GM21526 (cell line): ENCODE results near the gene NPHP4.
"Not testable (repeated sequence)": the region's sequence is repeated elsewhere in the genome, so short reads cannot be mapped to it uniquely, and the experiment has no call there.

Experiments used
- ATAC-seq: cut with Tn5 transposase; IDR thresholded peaks from one replicate; pipeline ENCODE4 v1.9.1; 2021; ENCODE audit warnings: moderate library complexity; ENCODE audit not compliant: unreplicated experiment, low FRiP score

The NPHP4 gene

DNA sequence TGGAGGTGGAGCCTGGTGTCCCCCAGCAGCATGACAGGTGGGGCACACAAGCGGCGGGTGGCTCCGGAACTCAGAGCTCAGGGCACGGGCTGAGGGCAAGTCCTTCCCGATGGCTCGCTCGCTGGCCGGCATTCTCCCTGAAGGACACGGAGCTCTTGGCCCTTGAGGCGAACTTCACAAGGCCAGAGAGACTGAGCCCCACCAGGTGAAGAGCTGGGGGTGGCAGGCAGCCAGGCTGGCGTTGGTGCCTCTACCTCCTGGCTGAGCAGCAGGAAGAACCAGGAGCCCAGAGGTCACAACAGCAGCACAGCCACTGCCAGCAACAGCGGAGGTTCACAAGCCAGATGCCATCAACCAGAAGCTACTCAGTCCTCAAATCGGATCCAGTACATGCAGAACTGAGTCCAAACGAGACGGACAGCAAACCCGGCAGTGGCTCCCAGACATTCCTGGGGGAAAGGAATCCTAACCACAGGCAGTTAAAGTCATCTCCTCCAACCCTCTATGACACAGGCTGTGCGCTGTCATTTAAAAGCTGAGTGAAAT is 54.1 kb downstream of the NPHP4 start:
- ATAC-seq = no peak

DNA sequence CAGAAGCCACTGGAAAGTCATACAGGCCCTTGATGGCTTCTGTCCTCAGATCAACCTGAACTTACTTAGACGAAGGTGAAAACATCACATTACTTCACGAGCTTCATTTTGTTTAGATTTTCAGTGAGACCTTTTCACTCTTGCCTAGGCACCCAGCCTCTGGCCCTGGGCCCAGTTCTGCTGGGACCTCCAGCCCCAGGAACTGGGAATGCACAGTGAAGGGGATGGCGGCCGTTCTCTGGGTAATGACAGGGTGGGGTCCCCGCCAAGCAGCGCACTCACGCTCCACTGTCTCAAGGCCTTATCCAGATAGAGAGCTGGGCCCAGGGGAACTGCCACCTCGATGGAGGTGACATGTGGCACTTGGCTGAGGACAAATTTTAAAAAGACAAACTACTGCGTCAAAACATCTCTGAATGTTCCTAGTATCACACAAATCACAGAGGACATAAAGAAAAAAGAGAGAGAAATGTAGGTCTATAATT is 54.8 kb downstream of the NPHP4 start:
- no peak for ATAC-seq

DNA sequence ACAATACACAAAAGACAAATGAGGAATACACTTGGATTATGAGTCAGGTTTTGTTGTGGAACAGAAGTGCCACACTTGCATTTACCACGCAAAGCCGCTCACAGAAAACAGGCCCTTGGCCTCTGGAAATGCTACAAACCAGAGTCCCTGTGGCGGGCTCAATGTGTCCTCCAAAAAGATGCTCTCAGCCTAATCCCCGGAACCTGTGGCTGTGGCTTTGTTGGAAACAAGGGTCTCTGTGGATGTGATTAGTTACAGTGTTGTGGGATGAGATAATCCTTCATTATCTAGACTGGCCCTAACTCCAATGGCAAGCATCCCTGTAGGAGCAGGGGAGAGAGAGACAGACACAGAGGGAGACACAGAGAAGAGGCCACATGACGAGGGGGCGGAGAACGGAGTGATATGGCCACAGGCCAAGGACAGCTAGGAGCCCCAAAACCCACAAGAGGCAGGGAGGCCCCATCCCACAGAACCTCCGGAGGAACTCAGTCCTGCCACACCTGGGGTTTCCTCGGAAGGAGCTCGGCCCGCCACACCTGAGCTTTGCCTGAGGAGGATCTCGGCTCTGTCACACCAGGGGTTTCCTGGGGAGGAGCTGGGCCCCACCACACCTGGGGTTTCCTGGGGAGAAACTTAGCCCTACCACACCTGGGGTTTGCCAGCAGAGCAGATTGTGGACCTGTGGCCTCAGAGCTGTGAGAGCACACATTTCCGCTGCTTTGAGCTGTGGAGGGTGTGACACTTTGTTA is 55.4 kb downstream of the NPHP4 start:
- no peak for ATAC-seq

DNA sequence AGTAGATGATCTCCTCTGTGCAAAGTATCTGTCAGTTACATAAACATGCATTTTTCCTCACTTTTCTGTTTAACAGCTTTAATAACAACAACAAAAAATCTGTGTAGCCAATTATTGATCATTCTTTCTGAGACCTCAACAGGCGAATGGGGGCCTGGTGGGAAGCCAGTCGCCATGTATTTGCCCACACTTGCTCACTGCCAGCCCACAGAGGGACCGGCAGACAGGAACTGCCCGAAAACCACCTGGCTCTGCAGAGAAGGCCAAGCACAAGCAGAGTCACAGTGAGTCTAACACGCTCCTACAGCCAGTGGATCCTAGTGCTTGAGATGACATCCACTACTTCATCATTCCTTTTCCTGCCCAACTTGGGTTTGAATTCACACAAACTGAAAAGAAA is 56.1 kb downstream of the NPHP4 start:
- no peak for ATAC-seq

DNA sequence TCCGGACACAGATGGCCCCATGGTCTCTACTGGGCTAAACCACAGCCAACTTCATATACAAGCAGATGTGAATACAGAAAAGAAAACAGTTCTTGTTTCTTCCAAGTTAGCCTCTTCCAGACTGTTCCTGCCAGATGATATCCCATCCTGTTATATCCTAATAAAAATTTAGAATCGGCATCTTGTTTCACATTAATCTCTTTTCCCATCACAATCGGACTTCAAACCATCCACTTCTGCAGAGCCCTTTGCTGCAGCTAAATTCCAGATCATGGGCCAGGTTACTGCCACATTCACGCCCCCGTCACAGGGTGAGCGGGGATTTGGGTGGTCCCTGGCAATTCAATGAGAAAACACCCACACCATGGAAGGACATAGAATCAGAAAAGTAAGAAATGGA is 57.2 kb downstream of the NPHP4 start:
- ATAC-seq = no peak

DNA sequence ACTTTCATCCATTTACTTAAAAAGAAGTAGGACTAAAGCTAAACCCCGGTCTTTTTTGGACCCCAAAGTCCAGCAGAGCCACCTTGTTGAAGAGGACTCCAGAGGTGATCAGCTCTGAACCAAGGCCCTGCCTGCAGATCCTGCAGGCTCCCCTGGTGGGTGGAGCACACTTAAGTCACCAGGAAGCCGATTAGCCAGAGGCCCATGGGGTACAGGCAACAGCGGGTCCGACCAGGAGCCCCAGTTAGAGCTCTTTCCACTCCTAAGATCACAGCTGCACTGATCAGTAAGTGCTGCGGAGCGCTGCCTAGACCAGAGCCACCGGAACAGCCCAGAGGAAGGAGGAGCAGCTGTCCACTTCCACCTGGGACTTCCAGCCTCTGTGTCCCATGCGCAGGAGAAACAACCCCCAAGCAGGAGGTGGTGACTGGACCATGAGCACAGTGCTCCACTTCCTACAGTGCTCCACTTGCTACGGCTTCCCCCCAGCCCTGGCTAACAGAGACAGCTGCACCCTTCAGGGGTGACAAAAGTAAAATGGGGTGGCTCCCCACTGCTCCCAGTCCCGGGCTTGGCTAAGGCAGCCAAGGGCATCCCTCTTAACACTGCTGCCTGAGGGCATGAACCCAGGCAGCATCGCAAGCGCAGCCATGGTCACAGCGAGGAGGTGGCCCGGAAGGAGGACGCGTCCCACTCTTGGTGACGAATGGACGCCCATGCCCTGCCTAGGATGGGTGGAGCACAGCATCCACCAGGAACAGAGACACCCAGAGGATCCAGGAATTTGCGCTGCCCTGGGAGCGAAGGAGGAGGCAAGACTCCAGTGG is 58.0 kb downstream of the NPHP4 start:
- no peak for ATAC-seq

DNA sequence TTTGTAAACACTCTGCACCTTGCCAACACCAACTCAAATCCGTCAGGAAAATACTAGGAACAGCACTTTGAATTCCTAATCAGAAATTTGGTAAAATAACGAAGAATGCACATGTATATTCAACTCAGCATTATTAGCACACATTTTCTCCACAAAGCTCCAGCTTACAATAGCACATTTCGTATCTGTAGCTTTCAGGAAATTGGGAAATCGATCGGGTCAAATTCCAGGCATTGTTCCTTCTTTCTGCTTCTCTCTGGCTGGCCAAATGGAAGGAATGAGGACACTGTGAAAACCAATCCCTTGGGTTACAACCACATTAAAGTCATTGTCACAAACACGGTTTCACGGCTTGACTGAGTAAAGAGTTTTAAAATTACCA is 58.6 kb downstream of the NPHP4 start:
- ATAC-seq = no peak

DNA sequence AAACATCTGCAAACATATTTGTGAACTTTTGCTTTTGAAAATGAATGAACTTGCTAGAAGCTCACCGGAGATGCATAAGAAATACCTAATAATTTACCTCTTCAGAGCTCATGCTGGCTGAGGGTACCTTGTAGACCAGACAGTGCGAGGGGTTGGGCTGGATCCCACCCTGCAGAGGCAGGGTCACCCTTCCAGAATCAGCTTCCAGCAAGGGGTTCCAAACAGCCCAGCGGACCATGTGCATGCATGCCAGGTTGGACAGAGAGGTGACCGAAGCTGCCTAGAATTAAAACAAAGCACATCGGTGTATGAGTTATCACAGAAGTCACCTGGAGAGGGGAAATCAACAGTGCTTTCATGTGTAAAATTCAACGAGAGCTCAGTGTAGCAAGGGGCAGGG is 59.2 kb downstream of the NPHP4 start:
- no peak for ATAC-seq

DNA sequence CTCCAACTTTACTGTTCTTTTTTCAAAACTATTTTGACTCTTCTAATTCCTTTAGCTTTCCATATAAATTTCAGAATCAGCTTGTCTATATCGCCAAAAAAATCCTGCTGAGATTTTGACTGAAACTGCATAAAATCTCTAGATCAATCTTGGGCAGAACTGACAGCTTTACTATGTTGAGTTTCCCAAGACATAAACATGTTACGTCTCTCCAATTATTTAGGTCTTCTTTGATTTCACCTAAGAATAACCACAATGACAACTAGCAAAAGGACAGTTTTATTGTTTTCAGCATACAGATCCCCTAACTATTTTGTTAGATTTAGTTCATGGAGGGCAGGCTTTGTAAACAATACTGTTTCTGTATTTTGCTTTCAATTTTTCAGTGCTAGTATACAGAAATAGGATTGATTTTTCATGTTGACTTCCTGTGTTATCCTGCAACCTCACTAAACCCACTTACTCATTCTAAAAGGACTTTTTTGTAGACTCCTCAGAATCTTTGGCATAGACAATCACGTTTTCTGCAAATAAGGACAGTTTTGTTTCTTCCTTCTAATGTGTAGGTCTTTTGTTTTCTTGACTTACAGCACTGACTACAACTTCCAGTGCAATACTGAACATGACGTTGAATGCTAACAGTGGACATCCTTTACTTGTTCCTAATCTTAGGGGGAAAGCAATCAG is 63.4 kb downstream of the NPHP4 start:
- no peak for ATAC-seq

DNA sequence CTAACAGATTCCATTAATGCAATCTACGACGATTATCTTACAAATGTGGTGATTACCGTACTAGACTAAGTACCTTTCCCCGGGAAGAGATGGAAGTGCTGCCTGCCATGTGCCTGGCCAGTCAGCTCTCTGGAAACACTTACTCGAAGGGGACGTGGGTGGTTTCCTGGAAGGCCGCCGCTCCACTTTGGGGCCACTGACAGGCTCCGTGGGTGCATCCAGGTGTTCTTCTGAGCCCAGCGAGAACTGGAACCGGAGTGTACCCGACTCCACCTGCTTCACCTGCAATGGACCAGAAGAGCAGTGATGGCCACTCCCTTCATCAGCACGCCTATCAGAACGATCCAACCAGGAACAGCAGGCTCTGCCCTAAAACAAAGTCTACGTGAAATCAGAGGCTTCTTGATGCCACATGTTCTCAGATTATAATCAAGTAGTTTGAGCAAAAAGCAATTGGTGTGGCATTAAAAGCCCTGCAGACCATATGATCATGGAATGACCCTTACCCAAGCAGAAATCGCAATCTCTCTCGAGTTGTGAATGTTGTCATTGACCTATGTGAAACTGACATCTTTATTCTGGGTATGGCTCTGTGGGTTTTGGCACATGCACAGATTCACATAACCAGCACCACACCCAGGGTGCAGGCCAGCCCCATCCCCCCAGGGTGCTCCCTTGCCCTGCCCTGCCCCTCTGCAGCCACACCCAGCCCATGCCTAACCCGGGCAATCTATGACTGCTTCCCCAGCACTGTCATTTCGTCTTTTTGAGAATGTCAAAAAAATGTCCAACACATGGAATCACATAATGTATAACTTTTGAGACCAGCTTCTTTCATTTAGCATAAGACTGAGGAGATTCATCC is 64.5 kb downstream of the NPHP4 start:
- ATAC-seq = no peak

DNA sequence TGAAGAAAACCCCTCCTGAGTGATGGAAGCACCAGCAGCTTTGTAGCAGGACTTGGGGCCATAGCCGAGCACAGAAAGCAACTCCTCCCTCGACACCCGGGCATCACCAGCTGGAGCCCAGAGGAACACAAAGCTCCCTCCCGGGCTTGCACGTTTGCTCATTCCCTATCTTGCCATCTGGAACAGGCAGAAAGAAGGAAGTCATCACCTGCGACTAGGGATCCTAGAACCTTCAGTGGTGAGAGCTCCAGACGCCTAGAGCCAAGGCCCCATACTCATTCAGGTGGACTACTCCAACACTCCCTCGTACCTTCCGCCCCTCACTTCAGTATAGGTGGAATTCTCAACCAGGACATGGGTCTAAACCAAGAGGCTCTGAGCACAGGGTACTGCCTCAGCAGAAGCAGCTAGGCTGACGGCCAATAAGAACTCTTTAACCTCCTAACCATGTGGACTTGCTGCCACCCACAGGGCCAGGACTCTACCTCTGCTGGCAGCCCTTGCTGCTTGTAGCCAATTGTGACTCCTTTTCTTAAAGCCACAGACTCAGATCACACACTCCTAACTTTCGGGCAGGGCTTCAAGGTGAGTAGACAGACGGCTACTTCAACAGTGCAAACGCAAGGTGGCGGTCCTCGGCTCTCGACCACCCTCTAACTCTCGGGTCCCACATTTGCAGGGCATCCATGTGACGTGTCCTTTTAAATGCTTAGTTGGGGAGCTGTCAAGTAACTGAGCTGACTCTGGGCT is 65.4 kb downstream of the NPHP4 start:
- ATAC-seq = no peak

DNA sequence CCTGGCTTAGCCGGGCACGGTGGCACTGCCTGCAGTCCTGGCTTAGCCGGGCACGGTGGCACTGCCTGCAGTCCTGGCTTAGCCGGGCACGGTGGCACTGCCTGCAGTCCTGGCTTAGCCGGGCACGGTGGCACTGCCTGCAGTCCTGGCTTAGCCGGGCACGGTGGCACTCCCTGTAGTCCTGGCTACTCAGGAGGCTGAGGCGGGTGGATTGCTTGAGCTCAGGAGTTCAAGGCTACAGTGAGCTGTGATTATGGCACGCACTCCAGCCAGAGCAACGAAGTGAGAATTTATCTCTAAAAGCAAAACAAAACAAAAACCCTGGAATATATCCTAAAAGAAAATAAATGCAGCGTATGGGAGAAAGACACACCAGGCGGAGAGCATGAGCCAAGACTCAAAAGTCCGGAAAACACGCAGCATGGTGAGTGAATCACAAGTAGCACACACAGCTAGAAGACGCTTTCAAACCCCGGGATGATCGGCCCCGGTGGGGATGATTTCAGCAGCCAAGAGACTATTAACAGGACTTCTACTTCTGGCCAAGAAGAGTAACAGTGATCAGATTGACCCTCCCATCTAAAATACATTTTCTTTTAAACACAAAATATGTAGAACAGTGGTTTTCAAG is 69.4 kb downstream of the NPHP4 start:
- not testable (repeated sequence) for ATAC-seq

DNA sequence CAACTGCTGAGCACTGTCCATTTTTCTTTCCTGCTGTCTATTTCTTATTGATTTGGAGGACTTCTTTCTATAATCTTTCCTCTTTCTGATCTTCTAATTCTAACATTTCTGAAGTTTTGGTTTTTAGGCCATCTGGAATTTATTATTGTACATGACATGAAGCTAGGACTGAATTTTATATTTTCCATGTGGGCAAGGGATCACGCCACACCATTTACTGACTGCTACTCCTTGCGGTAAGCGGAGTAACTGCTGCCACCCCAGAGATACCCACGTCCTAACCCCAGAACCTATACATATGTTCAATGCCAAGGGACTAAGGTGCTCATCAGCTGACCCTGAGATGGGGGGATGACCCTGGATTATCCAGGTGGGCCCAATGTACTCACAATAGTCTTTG is 70.6 kb downstream of the NPHP4 start:
- ATAC-seq = no peak

DNA sequence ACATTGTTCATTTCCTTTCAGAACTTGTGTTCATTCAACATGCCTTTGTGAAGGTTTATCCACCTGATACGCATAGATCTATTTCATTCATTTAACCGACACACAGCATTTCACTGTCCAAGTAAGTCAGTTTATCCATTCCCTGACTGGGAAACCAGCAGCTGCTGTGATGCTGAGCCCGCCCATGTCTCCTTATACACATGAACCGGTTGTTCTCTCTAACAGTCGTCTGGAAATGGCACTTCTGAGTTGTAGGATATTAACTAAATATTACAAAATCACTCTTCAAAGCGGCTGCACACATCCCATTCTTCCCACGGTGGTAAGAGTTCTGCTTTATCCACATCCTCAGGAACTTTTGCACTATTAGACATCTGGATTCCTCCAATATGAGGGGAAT is 71.1 kb downstream of the NPHP4 start:
- no peak for ATAC-seq

DNA sequence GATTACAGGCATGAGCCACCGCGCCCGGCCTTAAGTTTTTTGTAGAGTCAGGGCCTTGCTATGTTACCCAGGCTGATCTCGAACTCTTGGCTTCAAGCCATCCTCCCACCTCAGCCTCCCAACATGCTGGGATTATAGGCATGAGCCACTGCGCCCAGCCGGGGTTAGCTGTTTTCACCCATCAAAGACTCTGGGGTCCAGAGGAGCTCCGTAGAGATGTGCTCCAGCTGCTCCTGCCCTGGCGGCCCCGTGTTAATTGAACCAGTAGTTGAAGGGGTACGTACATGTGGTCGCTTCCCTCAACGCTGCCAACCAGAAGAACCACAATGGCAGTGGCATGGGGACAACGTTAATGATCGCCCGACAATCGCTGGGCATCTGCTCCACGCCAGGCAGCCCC is 72.0 kb downstream of the NPHP4 start:
- no peak for ATAC-seq

DNA sequence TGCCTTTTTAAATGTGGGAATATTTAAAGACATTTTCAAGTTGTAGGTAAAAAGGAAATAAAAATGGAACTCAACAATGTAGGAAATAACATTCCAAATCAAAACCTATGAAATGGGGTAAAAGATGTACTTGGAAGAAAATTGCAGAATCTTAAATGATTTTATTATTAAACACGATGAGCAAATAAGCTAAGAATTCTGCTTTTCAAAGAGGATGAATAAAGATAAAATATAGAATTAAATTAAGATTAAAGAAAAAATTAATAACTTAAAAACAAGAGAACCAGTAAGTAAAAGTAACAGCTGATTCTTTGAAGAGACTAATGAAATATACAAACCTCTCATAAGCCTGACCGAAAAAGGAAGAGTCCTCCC is 74.0 kb downstream of the NPHP4 start:
- no peak for ATAC-seq

DNA sequence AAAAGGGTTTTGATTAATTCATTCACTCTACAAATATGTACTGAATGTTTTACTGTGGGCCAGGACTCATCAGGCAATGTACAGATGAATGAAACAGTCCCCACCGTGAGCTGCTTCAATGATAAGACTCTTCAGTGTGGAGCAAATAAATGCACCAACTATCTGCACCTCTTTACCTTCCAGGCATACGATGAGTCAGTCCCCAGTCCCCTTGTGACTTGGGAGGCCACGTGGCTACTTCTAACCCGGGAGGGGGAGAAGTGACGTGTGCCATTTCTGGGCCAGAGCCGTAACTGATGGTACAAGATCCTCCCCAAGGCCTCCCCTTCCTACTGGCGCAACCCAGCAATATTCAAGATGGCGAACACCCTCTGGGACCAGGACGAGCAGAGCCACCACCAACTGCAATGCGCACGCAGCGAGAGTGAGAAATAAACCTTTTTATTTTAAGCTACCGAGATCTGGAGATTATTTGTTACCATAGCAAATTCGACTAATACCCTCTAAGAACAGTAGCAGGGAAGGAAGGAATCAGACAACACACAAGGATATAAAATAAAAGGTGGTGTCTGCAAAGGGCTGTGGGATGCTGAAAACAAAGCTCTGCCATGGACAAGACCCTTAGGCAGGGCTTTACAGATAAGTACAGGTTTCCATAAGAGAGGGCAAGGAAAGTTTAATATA is 74.5 kb downstream of the NPHP4 start:
- no peak for ATAC-seq

DNA sequence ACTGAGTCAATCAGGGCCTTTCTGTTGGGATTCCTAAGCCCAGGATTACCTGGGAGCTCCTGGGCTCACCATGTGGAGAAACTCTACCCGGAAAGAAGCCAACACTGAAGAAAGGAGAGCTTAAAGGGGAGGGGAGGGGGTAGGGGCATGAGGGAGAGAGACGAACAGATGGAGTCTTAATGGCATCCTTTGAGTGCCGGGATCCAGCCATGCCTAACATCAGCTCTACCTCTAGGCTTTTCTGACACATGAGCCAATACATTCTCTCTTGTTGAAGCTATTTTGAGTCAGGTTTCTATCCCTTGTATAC is 75.0 kb downstream of the NPHP4 start:
- ATAC-seq = no peak
